ENCODE results near the gene NAP1L4. TPM values are rescaled to one million over a fixed set of nuclear protein-coding genes. Genes with fewer than 3 reads are reported as not detected.

Gene NAP1L4
- total and polyA plus RNA-seq, 2 of the 4 experiments (the other 2 are of a cell fraction), result 71.5 to 80.7 TPM

- H3K27me3 ChIP-seq (ENCODE audit: control insufficient read depth, insufficient read depth, low read length), result no peaks in the 10 kb centered on the region
- no peaks in the 10 kb centered on the region for H3K9me3 ChIP-seq (ENCODE audit: control insufficient read depth, insufficient read depth, low read length)
- TF ChIP-seq POLR2A (IDR thresholded peaks at IDR 0.05; ENCODE audit: low read depth, low read length), result no peak
- no peak for TF ChIP-seq CEBPB (IDR thresholded peaks at IDR 0.05; ENCODE audit: low read depth, low read length)
- no peak for TF ChIP-seq MXI1 (IDR thresholded peaks at IDR 0.05; ENCODE audit: borderline replicate concordance, low read depth, low read length)
- TF ChIP-seq CHD1 (IDR thresholded peaks at IDR 0.05; ENCODE audit: low read depth, low read length), result no peak
- TF ChIP-seq RAD21 (IDR thresholded peaks at IDR 0.05; ENCODE audit: low read length), result no peak
- no peak for TF ChIP-seq USF2 (IDR thresholded peaks at IDR 0.05; ENCODE audit: low read depth, low read length)
- TF ChIP-seq RCOR1 (IDR thresholded peaks at IDR 0.05; ENCODE audit: insufficient replicate concordance, low read length), result no peak
- TF ChIP-seq MAZ (IDR thresholded peaks at IDR 0.05; ENCODE audit: borderline replicate concordance, low read depth, low read length), result no peak
- TF ChIP-seq SMC3 (IDR thresholded peaks at IDR 0.05; ENCODE audit: low read depth, low read length), result no peak
- no peak for TF ChIP-seq FOS (IDR thresholded peaks at IDR 0.05; ENCODE audit: low read depth, low read length)
- TF ChIP-seq ELK1 (IDR thresholded peaks at IDR 0.05; ENCODE audit: borderline replicate concordance, low read depth, low read length), result no peak
- WGBS, 2 experiments (ENCODE audit: extremely low coverage in 2 of 2, insufficient read length in 1 of 2), result no CpG with 5 or more reads among the region's 7 CpGs
- no peak overlapping the region for H3K9ac ChIP-seq (ENCODE audit: low read depth, low read length)
- H3K4me1 ChIP-seq (ENCODE audit: control insufficient read depth, insufficient read depth, low read length), result no peaks in the 10 kb centered on the region
- H4K5ac ChIP-seq (ENCODE audit: low read depth, low read length), result no peak overlapping the region
- no peak overlapping the region for H2AK5ac ChIP-seq (ENCODE audit: low read depth, low read length)
- ATAC-seq (ENCODE audit: low read depth), result no peak
- no peak overlapping the region for H2BK20ac ChIP-seq (ENCODE audit: low read depth, low read length)
- H2AK9ac ChIP-seq (replicated peaks; ENCODE audit: low read depth, low read length, poor library complexity), result no peak overlapping the region
- peaks cover 52 to 79% of the 10 kb centered on the region in 2 experiments for H3K79me1 ChIP-seq (ENCODE audit: low read depth in 1 of 2, low read length in 2 of 2)
- no peak overlapping the region for H3K4ac ChIP-seq (ENCODE audit: low read depth, low read length)
- H3K23ac ChIP-seq (ENCODE audit: low read depth, low read length), result no peak overlapping the region
- POLR2A ChIA-PET (ENCODE audit: unreplicated experiment), result no interaction called here
- no peak overlapping the region for H2AFZ ChIP-seq (replicated peaks; ENCODE audit: low read length, poor library complexity)
- dilution Hi-C loops (cut with HindIII; ENCODE audit: low sequenced_read_pairs, unreplicated experiment) (no loop called here), intact Hi-C loops (cut with micrococcal nuclease) (no loop called here), in situ Hi-C loops (cut with MboI; ENCODE audit: low sequenced_read_pairs) (no loop called here)
- H3K4me3 ChIP-seq (ENCODE audit: insufficient read depth, low read depth, low read length), result no peak overlapping the region
- no peak overlapping the region for H3K27ac ChIP-seq (ENCODE audit: insufficient read depth, low read length)
- H4K91ac ChIP-seq (ENCODE audit: insufficient read depth, low read depth, low read length), result no peak overlapping the region
- no peak overlapping the region for H3K4me2 ChIP-seq (ENCODE audit: low read depth, low read length)
- no TSS peak for BruUV-seq (replicated peaks)
- H3K56ac ChIP-seq (ENCODE audit: extremely low read depth, insufficient read depth, low read length), result no peak overlapping the region
- DNase-seq, result no peak
- H3K36me3 ChIP-seq (ENCODE audit: control insufficient read depth, insufficient read depth, low read length), result peaks cover 56% of the 10 kb centered on the region
- no peak overlapping the region for H3K14ac ChIP-seq (replicated peaks; ENCODE audit: low read depth, low read length)
- H3K9me1 ChIP-seq (ENCODE audit: insufficient read depth, low read length), result peaks cover 19% of the 10 kb centered on the region
- H4K20me1 ChIP-seq (ENCODE audit: insufficient read depth, low read length), result peaks cover 17% of the 10 kb centered on the region
- H2BK120ac ChIP-seq (ENCODE audit: low read depth, low read length), result no peak overlapping the region
- no peak overlapping the region for H2BK15ac ChIP-seq (ENCODE audit: low read depth, low read length)
- H4K8ac ChIP-seq (ENCODE audit: low read depth in 2 of 2, low read length in 2 of 2), result no peak overlapping the region
- no peak overlapping the region for H2BK5ac ChIP-seq (ENCODE audit: low read depth, low read length, poor library complexity, severe bottlenecking)
- H3K18ac ChIP-seq (ENCODE audit: low read depth, low read length), result no peak overlapping the region
- CTCF ChIA-PET, result no interaction called here
Observed at GRCh38 chr11:2963112-2963754, 28.9 kb downstream of the NAP1L4 start.

All from IMR-90 (cell line).